ENCODE data around the gene GPC6.

Gene GPC6

GRCh38 chr13:94309576-94309975, 1083.0 kb downstream of the GPC6 start:
- no peaks in the 10 kb centered on the region for H3K27me3 ChIP-seq (ENCODE audit: insufficient read depth, poor library complexity, severe bottlenecking)
- no peak for DNase-seq (ENCODE audit: low spot score)
- no peak for TF ChIP-seq CTCF (IDR thresholded peaks at IDR 0.05; ENCODE audit: poor library complexity, severe bottlenecking)
- no peaks in the 10 kb centered on the region for H3K9me3 ChIP-seq (ENCODE audit: severe bottlenecking)
- no peak overlapping the region for H3K4me3 ChIP-seq (ENCODE audit: severe bottlenecking)
- H3K4me1 ChIP-seq (ENCODE audit: insufficient read depth, poor library complexity, severe bottlenecking) = peaks cover 41% of the 10 kb centered on the region
- no peak for ATAC-seq (ENCODE audit: low read depth)
- no peaks in the 10 kb centered on the region for H3K36me3 ChIP-seq (ENCODE audit: low read depth)
- H3K27ac ChIP-seq (ENCODE audit: poor library complexity, severe bottlenecking) = peak overlapping the region; percentile 99

- DNase-seq (ENCODE audit: low spot score) (no peak), ATAC-seq (ENCODE audit: low read depth) (peak; percentile 94)
- Histone ChIP-seq H3K36me3 (ENCODE audit: low read depth) (no peaks in the 10 kb centered on the region), H3K4me3 (ENCODE audit: severe bottlenecking) (no peak overlapping the region), H3K27me3 (ENCODE audit: insufficient read depth, poor library complexity, severe bottlenecking) (no peaks in the 10 kb centered on the region), H3K9me3 (ENCODE audit: severe bottlenecking) (no peaks in the 10 kb centered on the region), H3K4me1 (ENCODE audit: insufficient read depth, poor library complexity, severe bottlenecking) (peaks cover 36% of the 10 kb centered on the region), H3K27ac (ENCODE audit: poor library complexity, severe bottlenecking) (peak overlapping the region; percentile 99)
- TF ChIP-seq CTCF (IDR thresholded peaks at IDR 0.05; ENCODE audit: poor library complexity, severe bottlenecking) = no peak
Measured at GRCh38 chr13:94309997-94310855, 1083.6 kb downstream of the GPC6 start.

GRCh38 chr13:94311893-94312292, 1085.3 kb downstream of the GPC6 start:
- no peak for DNase-seq (ENCODE audit: low spot score)
- no peak overlapping the region for H3K4me3 ChIP-seq (ENCODE audit: severe bottlenecking)
- H3K36me3 ChIP-seq (ENCODE audit: low read depth) = no peaks in the 10 kb centered on the region
- no peaks in the 10 kb centered on the region for H3K27me3 ChIP-seq (ENCODE audit: insufficient read depth, poor library complexity, severe bottlenecking)
- peaks cover 25% of the 10 kb centered on the region for H3K4me1 ChIP-seq (ENCODE audit: insufficient read depth, poor library complexity, severe bottlenecking)
- ATAC-seq (ENCODE audit: low read depth) = no peak
- H3K27ac ChIP-seq (ENCODE audit: poor library complexity, severe bottlenecking) = peak overlapping the region; percentile 99
- no peaks in the 10 kb centered on the region for H3K9me3 ChIP-seq (ENCODE audit: severe bottlenecking)
- TF ChIP-seq CTCF (IDR thresholded peaks at IDR 0.05; ENCODE audit: poor library complexity, severe bottlenecking) = no peak

GRCh38 chr13:94312511-94313216, 1086.1 kb downstream of the GPC6 start:
- DNase-seq (ENCODE audit: low spot score) (no peak), ATAC-seq (ENCODE audit: low read depth) (no peak)
- TF ChIP-seq CTCF (IDR thresholded peaks at IDR 0.05; ENCODE audit: poor library complexity, severe bottlenecking) = no peak
- Histone ChIP-seq H3K4me1 (ENCODE audit: insufficient read depth, poor library complexity, severe bottlenecking) (peaks cover 31% of the 10 kb centered on the region), H3K27me3 (ENCODE audit: insufficient read depth, poor library complexity, severe bottlenecking) (no peaks in the 10 kb centered on the region), H3K27ac (ENCODE audit: poor library complexity, severe bottlenecking) (peak overlapping the region; percentile 99), H3K4me3 (ENCODE audit: severe bottlenecking) (no peak overlapping the region), H3K9me3 (ENCODE audit: severe bottlenecking) (no peaks in the 10 kb centered on the region), H3K36me3 (ENCODE audit: low read depth) (no peaks in the 10 kb centered on the region)
